OCI-LY7 (cell line): ENCODE measurements around the gene DSCAM.

ENCODE experiments used
- EZH2phosphoT487 ChIP-seq: fragments of 200-600 bp; sonication (generic); IDR thresholded peaks from 2 replicates; pipeline ENCODE4 v1.6.1; 2018; ENCODE audit warnings: low read depth, borderline replicate concordance, mild to moderate bottlenecking, mixed run types, antibody characterized with exemption, low read length, moderate library complexity, mixed read lengths
- TF ChIP-seq, protein P1 (sequence below): fragments of 200-600 bp; sonication (generic); conservative IDR thresholded peaks from 2 replicates; pipeline ENCODE4 v1.5.1; 2014; ENCODE audit warnings: mild to moderate bottlenecking, antibody characterized with exemption, low read length, moderate library complexity, mixed read lengths

DNA sequence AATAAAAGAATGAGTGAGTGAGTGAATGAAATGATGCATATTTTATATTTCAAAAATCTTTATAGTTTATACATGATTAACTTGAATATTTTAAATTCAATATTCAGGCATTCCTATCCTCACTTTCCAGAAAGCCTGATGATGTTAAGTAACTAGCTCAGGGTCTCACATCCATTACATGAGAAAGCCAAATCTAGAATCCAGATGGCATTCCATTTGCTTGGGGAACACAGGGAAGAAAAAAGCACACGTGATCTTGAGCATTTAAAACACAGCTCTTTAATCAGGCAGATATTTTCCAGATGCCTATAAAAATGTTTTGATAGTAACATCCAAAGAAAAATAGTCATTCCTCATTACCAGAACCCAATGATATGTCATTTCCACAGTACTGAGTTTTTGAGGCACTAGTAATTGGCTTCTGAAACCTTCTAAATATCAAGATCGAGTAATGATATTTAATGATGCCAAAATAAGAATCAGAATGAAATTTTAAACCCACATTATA is 291.9 kb downstream of the DSCAM start:
- TF ChIP-seq, protein P1, sequence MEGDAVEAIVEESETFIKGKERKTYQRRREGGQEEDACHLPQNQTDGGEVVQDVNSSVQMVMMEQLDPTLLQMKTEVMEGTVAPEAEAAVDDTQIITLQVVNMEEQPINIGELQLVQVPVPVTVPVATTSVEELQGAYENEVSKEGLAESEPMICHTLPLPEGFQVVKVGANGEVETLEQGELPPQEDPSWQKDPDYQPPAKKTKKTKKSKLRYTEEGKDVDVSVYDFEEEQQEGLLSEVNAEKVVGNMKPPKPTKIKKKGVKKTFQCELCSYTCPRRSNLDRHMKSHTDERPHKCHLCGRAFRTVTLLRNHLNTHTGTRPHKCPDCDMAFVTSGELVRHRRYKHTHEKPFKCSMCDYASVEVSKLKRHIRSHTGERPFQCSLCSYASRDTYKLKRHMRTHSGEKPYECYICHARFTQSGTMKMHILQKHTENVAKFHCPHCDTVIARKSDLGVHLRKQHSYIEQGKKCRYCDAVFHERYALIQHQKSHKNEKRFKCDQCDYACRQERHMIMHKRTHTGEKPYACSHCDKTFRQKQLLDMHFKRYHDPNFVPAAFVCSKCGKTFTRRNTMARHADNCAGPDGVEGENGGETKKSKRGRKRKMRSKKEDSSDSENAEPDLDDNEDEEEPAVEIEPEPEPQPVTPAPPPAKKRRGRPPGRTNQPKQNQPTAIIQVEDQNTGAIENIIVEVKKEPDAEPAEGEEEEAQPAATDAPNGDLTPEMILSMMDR: no peak
- no peak for TF ChIP-seq EZH2phosphoT487
